Measurements from ENCODE around the gene CHST6.
"Not testable (repeated sequence)": the region's sequence is repeated elsewhere in the genome, so short reads cannot be mapped to it uniquely, and the experiment has no call there.

The CHST6 gene

DNA sequence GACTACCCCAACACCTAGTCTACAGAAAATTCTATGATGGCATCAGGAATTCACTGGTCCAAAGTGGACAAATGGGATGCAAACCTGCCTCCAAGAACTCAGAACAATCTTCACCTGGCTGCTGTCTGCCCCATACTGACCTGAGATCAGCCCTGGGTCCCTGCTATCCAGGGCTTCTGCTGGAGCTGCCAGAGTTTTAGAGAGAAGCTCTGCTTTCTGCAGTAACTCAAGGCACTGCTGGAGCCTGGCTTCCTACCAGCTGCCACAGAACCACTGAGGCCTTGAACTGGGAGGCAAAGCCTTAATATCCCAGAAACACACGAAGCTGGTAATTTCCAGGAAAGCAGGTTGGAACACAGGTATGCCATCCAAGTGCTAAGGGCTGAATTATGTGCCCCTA is 38.3 kb downstream of the CHST6 start:
- Histone ChIP-seq H3K27me3 (ENCODE audit: control insufficient read depth, low read length) (no peaks in the 10 kb centered on the region), H3K79me2 (ENCODE audit: control insufficient read depth, low read length) (peaks cover 90% of the 10 kb centered on the region), H3K4me3 (ENCODE audit: low read length) (no peak overlapping the region), H3K27ac (ENCODE audit: low read depth, low read length) (no peak overlapping the region), H3F3A (ENCODE audit: control insufficient read depth, insufficient read depth) (no peaks in the 10 kb centered on the region), H3K4me1 (ENCODE audit: control insufficient read depth, low read length) (no peaks in the 10 kb centered on the region), H3K4me2 (ENCODE audit: low read length) (no peak overlapping the region), H3K36me3 (ENCODE audit: control insufficient read depth, low read length) (peaks cover 3% of the 10 kb centered on the region; the same call in 1 of the 2 replicates), H4K20me1 (ENCODE audit: control insufficient read depth, insufficient read depth, low read depth, low read length) (peaks cover 15% of the 10 kb centered on the region), H3K9me3 (ENCODE audit: control insufficient read depth, insufficient read depth, low read length) (no peaks in the 10 kb centered on the region), H3K9me2 (replicated peaks; ENCODE audit: control insufficient read depth, low read length) (no peaks in the 10 kb centered on the region)
- TF ChIP-seq EZH2phosphoT487 (IDR thresholded peaks at IDR 0.05; ENCODE audit: borderline replicate concordance, low read length), result no peak
- TF ChIP-seq, protein P1, sequence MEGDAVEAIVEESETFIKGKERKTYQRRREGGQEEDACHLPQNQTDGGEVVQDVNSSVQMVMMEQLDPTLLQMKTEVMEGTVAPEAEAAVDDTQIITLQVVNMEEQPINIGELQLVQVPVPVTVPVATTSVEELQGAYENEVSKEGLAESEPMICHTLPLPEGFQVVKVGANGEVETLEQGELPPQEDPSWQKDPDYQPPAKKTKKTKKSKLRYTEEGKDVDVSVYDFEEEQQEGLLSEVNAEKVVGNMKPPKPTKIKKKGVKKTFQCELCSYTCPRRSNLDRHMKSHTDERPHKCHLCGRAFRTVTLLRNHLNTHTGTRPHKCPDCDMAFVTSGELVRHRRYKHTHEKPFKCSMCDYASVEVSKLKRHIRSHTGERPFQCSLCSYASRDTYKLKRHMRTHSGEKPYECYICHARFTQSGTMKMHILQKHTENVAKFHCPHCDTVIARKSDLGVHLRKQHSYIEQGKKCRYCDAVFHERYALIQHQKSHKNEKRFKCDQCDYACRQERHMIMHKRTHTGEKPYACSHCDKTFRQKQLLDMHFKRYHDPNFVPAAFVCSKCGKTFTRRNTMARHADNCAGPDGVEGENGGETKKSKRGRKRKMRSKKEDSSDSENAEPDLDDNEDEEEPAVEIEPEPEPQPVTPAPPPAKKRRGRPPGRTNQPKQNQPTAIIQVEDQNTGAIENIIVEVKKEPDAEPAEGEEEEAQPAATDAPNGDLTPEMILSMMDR (IDR thresholded peaks at IDR 0.05; ENCODE audit: low read depth, low read length, poor library complexity, severe bottlenecking), result no peak

DNA sequence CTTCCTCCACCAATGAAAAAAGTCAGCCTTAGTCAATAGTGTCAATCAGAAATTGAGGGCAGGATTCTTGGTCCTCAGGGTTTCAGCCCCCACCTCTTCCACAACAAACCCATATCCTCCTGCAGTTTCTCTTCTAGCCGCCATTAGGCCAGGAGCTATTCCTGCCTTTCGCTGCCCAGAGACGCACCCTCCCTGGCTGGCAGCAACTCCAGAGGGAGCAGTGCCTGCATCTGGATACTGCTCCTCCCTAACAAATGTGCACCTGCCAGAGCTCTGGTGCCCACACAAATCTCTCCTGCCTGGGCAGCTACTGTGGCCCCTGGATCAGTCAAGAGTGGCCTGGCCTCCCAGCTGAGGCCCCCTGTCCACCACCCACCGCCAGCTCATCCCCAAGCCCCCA is 38.8 kb downstream of the CHST6 start:
- H3K4me2 ChIP-seq (ENCODE audit: low read length); H3K27ac ChIP-seq (ENCODE audit: low read depth, low read length); H3K4me3 ChIP-seq (ENCODE audit: low read length); H3K27me3 ChIP-seq (ENCODE audit: control insufficient read depth, low read length); H3K36me3 ChIP-seq (ENCODE audit: control insufficient read depth, low read length); H3K4me1 ChIP-seq (ENCODE audit: control insufficient read depth, low read length); H3K9me2 ChIP-seq (replicated peaks; ENCODE audit: control insufficient read depth, low read length); H3K9me3 ChIP-seq (ENCODE audit: control insufficient read depth, insufficient read depth, low read length); H3F3A ChIP-seq (ENCODE audit: control insufficient read depth, insufficient read depth): not testable (repeated sequence)
- peaks cover 11% of the 10 kb centered on the region for H4K20me1 ChIP-seq (ENCODE audit: control insufficient read depth, insufficient read depth, low read depth, low read length)
- H3K79me2 ChIP-seq (ENCODE audit: control insufficient read depth, low read length), result peaks cover 87% of the 10 kb centered on the region

DNA sequence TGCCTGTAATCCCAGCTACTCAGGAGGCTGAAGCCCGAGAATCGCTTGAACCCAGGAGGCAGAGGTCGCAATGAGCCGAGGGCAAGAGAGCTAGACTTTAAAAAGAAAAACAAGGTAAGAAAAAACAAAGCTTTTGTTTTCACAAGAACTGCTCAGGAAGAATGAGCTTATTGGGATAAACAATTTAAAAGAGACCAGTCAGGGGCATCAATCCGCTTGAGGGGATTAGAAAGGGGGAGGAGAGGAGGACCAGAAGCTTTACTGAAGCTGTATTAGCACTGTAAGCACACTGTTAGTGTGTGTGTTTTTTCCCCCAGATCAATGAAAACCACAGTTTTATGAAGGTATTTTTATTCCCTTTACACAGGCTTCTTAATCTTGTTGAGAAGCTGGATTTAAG is 39.6 kb downstream of the CHST6 start:
- Histone ChIP-seq H3K36me3 (ENCODE audit: control insufficient read depth, low read length) (peaks cover 3% of the 10 kb centered on the region), H3K9me2 (replicated peaks; ENCODE audit: control insufficient read depth, low read length) (no peaks in the 10 kb centered on the region), H3K27me3 (ENCODE audit: control insufficient read depth, low read length) (no peaks in the 10 kb centered on the region), H3K4me2 (ENCODE audit: low read length) (no peak overlapping the region), H3K4me3 (ENCODE audit: low read length) (no peak overlapping the region), H3F3A (ENCODE audit: control insufficient read depth, insufficient read depth) (no peaks in the 10 kb centered on the region), H3K27ac (ENCODE audit: low read depth, low read length) (no peak overlapping the region), H3K79me2 (ENCODE audit: control insufficient read depth, low read length) (peaks cover 80% of the 10 kb centered on the region), H3K9me3 (ENCODE audit: control insufficient read depth, insufficient read depth, low read length) (no peaks in the 10 kb centered on the region), H4K20me1 (ENCODE audit: control insufficient read depth, insufficient read depth, low read depth, low read length) (peaks cover 9% of the 10 kb centered on the region; the same call in 1 of the 2 replicates), H3K4me1 (ENCODE audit: control insufficient read depth, low read length) (no peaks in the 10 kb centered on the region)
- TF ChIP-seq, protein P1 (IDR thresholded peaks at IDR 0.05; ENCODE audit: low read depth, low read length, poor library complexity, severe bottlenecking), result no peak
- TF ChIP-seq EZH2phosphoT487 (IDR thresholded peaks at IDR 0.05; ENCODE audit: borderline replicate concordance, low read length), result no peak

GRCh38 chr16:75452464-75453190 is 42.6 kb downstream of the CHST6 start:
- H3F3A ChIP-seq (ENCODE audit: control insufficient read depth, insufficient read depth), result no peaks in the 10 kb centered on the region
- H3K36me3 ChIP-seq (ENCODE audit: control insufficient read depth, low read length), result peaks cover 12% of the 10 kb centered on the region
- no peak overlapping the region for H3K4me2 ChIP-seq (ENCODE audit: low read length)
- peaks cover 14% of the 10 kb centered on the region for H4K20me1 ChIP-seq (ENCODE audit: control insufficient read depth, insufficient read depth, low read depth, low read length)
- H3K4me1 ChIP-seq (ENCODE audit: control insufficient read depth, low read length), result no peaks in the 10 kb centered on the region
- no peaks in the 10 kb centered on the region for H3K9me2 ChIP-seq (replicated peaks; ENCODE audit: control insufficient read depth, low read length)
- H3K9me3 ChIP-seq (ENCODE audit: control insufficient read depth, insufficient read depth, low read length), result no peaks in the 10 kb centered on the region
- no peaks in the 10 kb centered on the region for H3K27me3 ChIP-seq (ENCODE audit: control insufficient read depth, low read length)
- peaks cover 53% of the 10 kb centered on the region for H3K79me2 ChIP-seq (ENCODE audit: control insufficient read depth, low read length)
- TF ChIP-seq, protein P1 (IDR thresholded peaks at IDR 0.05; ENCODE audit: low read depth, low read length, poor library complexity, severe bottlenecking), result no peak
- no peak for TF ChIP-seq EZH2phosphoT487 (IDR thresholded peaks at IDR 0.05; ENCODE audit: borderline replicate concordance, low read length)
- H3K27ac ChIP-seq (ENCODE audit: low read depth, low read length), result no peak overlapping the region
- H3K4me3 ChIP-seq (ENCODE audit: low read length), result no peak overlapping the region
